HCT116 (cell line): ENCODE measurements around the gene DCDC2.

Experiments
- CBX3 ChIP-seq: IDR thresholded peaks from 2 replicates; pipeline ENCODE4 v1.6.1; 2012; ENCODE audit warnings: low read depth
- CTCF ChIP-seq, 3 experiments: fragments of 200-600 bp in 1 of 3; sonication (generic) in 1 of 3; IDR thresholded peaks in 2 of 3; conservative IDR thresholded peaks in 1 of 3; 2 replicates each; pipeline ENCODE4 v1.5.1; 2012 to 2017; ENCODE audit warnings: low read depth in 2 of 3, low read length in 2 of 3, antibody characterized with exemption in 1 of 3, borderline replicate concordance in 1 of 3, control low read depth in 1 of 3, mild to moderate bottlenecking in 1 of 3, mixed read lengths in 1 of 3, mixed run types in 1 of 3, moderate library complexity in 1 of 3; ENCODE audit not compliant: insufficient read depth in 1 of 3
- EZH2phosphoT487 ChIP-seq: fragments of 200-600 bp; IDR thresholded peaks from 2 replicates; pipeline ENCODE4 v1.6.1; 2018; ENCODE audit warnings: antibody characterized with exemption, borderline replicate concordance
- JUND ChIP-seq: IDR thresholded peaks from 2 replicates; pipeline ENCODE4 v1.6.1; 2012
- POLR2A ChIP-seq: IDR thresholded peaks from 2 replicates; pipeline ENCODE4 v1.7.0; 2011; ENCODE audit warnings: borderline replicate concordance; ENCODE audit not compliant: insufficient read depth, insufficient read length; ENCODE audit errors: extremely low read depth
- SRF ChIP-seq: IDR thresholded peaks from 2 replicates; pipeline ENCODE4 v1.6.1; 2012; ENCODE audit warnings: low read depth
- ZNF274 ChIP-seq: fragments of 200-500 bp; sonication (Bioruptor generic); IDR thresholded peaks from 2 replicates; pipeline ENCODE4 v1.6.1; 2014; ENCODE audit warnings: mild to moderate bottlenecking, low read depth, low read length, inconsistent platforms

- TF ChIP-seq ZNF274 (no peak), CTCF (IDR thresholded peaks at IDR 0.05 in 2 of 3, conservative IDR thresholded peaks at IDR 0.05 in 1 of 3; ENCODE audit: borderline replicate concordance in 1 of 3, insufficient read depth in 1 of 3, low read depth in 2 of 3, low read length in 2 of 3) (no peak), JUND (no peak), CBX3 (no peak), EZH2phosphoT487 (no peak), SRF (no peak), POLR2A (no peak)
Observed at GRCh38 chr6:24391208-24391607, 33.3 kb upstream of the DCDC2 start.
